Left kidney (tissue), 2 donors: ENCODE measurements around the gene ST6GAL1. TPM values are rescaled to one million over a fixed set of nuclear protein-coding genes. Genes with fewer than 3 reads are reported as not detected.
"Not testable (repeated sequence)": the region's sequence is repeated elsewhere in the genome, so short reads cannot be mapped to it uniquely, and the experiment has no call there.

Experiments
- DNase-seq: peaks from one replicate; pipeline ENCODE4 v3.0.0-alpha.2; 2013
- polyA plus RNA-seq: library from polyadenylated mRNA; unstranded; fragments of 120-200 nt; gene quantifications from one replicate; pipeline ENCODE4 v1.2.1, GENCODE V29; 2013; ENCODE audit not compliant: insufficient read length

The ST6GAL1 gene
- polyA plus RNA-seq, 1 donor, result 75.9 TPM

GRCh38 chr3:187046033-187046432 is 115.7 kb downstream of the ST6GAL1 start:
- no peak for DNase-seq

DNA sequence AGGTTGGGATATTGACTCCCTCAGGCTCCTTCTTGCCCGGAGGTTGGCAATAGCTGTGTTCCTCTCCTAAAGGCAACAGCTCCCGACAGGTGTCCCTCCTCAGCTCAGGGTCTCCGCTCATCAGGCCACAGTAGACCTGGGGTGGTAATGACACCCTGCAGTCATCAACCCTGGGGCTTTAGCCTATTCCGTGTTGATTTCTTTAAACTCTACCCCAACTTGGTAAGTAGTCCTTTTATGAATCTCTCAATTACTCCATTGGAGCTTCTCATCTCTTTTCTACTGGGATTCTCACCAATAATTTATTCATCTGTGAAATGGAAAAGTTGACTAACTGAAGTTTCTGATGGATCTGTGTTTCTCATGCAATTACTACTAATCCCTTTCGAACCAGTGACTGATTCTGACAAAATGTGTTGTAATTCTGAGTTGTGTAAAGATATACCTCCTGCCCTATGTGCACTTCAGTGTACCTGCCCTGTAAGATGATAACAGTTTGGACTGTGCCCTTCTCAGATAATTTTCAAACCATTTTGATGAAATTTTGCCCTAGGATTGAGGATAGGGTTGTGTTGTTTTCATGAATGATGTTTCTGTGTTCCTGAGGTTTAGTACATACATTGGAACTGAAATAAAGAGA is 119.3 kb downstream of the ST6GAL1 start:
- DNase-seq, result no peak

GRCh38 chr3:187051066-187051465 is 120.7 kb downstream of the ST6GAL1 start:
- DNase-seq, result no peak

- DNase-seq, result no peak
Observed at GRCh38 chr3:187051724-187052366, 121.5 kb downstream of the ST6GAL1 start.

- not testable (repeated sequence) for DNase-seq
Observed at GRCh38 chr3:187052427-187052826, 122.1 kb downstream of the ST6GAL1 start.

DNA sequence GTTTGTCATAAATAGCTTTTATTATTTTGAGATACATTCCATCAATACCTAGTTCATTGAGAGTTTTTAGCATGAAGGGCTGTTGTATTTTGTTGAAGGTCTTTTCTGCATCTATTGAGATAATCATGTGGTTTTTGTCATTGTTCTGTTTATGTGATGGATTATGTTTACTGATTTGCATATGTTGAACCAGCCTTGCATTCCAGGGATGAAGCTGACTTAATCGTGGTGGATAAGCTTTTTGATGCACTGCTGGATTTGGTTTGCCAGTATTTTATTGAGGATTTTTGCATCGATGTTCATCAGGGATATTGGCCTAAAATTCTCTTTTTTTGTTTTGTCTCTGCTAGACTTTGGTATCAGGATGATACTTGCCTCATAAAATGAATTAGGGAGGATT is 124.1 kb downstream of the ST6GAL1 start:
- DNase-seq, result not testable (repeated sequence)

- not testable (repeated sequence) for DNase-seq
Observed at GRCh38 chr3:187057803-187058202, 127.5 kb downstream of the ST6GAL1 start.

DNA sequence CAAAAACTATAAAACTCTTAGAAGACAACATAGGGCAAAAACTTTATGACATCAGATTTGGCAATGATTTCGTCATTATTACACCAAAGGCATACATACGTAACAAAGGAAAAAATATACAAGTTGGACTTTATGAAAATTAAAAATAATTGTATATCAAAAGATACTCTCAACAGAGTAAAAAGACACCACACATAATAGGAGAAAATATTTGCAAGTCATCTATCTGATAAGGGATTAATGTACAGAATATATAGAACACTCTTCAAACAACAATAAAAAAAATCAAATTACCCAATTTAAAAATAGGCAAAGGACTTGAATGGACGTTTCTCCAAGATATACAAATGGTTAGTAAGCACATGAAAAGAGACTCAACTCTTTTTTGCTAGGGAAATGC is 131.4 kb downstream of the ST6GAL1 start:
- DNase-seq, result no peak

DNA sequence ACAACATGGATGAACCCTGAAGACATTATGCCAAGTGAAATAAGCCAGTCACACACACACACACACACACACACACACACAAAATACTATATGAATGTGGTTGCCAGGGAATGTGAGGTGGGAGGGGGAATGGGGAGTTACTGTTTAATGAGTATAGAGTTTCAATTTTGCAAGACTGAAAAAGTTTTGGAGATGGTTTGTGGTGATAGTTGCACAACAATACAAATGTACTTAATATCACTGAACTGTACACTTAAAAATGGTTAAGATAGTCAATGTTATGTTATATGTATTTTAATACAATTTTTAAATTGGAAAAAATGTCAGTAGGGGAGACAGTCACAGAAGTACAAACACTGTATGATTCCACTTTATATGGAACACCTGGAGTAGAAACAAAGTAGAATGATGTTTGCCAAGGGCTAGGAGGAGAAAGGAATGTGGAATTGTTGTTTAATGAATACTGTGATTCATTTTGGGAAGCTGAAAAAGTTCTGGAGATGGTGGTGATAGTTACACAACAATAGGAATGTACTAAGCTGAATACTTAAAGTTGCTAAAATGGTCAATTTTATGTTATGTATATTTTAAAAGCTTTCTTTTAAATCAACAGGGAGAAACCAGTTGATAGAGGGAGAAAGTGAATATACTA is 132.3 kb downstream of the ST6GAL1 start:
- DNase-seq, result no peak

- no peak for DNase-seq
Observed at GRCh38 chr3:187063286-187064121, 133.2 kb downstream of the ST6GAL1 start.

DNA sequence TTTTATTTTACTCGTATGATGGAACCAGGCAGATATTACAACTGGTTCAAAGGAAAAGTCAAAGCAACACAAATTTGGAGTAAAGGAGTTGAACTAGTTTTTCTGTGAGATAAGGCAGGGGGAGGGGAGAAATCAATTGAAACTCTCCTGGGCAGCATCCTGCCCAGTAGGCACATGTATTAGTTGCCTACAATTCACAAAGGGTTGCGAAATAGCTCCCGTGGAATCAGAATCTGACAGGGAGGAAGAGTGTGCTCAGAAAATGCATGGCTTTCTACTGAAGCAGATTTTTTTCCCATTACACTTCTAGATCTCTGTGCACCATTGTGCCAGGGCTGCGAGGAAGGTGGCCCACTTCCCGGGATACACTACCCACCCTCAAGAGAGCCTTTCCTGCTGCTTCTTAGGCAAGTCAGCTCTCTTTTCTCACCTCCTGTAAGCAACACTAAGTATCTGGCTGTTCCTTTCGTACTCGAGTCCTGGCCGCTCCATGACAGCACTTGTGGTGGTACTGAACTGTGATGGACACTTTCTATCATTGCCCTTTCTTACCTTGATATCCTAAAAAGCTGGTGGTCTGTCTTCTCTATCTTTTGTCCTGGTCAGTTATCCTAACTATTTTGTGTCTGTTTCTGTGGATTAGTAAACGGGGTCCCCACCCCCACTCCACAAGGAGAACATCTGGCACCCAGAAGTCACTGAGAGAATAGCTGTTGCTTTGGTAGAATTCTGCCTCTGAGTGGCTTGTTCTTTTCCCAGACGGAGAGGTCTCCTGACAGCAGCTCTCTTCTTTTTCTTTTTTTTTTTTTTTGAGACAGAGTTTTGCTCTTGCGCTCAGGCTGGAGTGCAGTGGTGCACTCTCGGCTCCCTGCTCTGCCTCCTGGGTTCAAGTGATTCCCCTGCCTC is 134.1 kb downstream of the ST6GAL1 start:
- DNase-seq, result no peak

DNA sequence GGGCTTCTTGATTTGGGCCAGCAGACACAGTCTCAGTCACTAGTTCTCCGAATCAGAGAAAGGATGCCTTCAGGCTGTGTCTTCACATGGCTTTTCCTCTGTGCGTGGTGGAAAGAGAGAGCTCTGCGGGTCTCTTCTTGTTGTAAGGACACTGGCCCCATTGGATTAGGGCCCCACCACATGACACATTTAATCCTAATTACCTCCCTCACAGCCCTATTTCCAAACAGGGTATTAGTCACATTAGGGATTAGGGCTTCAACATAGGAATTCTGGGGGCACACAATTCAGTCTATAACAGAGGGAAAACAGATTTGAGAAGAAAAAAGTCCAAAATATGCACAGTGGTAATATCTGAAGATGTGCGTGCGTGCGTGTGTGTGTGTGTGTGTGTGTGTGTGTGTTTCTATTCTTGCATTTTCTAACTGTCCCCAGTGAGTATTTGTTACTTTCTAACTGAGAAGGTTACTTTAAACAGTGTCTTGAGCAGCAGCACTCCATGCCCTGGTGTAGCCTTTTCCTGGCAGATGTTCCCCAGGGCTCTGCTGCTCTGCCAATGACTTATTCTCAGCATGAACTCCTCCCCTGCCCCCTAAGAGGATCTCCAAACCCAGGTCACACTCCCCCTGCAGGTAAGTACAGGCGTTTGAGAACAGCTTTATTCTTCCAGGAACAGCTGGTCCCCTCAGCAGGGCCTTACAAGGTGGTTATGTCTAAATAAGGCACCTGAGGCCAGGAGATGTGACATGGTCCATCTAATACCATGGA is 136.1 kb downstream of the ST6GAL1 start:
- DNase-seq, result no peak

DNA sequence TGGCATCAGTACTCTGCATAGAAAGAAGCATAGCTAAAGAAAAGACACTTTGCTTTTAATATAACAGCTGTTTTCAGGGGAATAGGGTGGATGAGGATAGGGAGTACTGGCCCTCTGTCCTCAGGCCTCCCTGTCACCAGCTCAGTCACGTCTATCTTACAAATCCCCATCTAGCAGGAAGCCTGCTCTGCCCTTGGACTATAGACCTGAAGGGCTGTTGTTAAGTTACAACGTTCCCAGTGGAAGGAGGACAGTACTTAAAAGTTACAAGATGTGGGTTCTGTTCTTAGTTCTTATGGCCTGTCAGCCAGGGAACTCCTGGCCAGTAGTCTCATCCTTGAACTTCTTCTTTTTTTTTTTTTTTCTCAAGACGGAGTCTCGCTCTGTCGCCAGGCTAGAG is 138.5 kb downstream of the ST6GAL1 start:
- DNase-seq, result no peak

GRCh38 chr3:187069857-187070516 is 139.7 kb downstream of the ST6GAL1 start:
- DNase-seq, result no peak

- no peak for DNase-seq
Observed at GRCh38 chr3:187072102-187072501, 141.8 kb downstream of the ST6GAL1 start.

- no peak for DNase-seq
Observed at GRCh38 chr3:187072511-187072910, 142.2 kb downstream of the ST6GAL1 start.

GRCh38 chr3:187073581-187074098 is 143.3 kb downstream of the ST6GAL1 start:
- DNase-seq, result no peak

GRCh38 chr3:187074846-187075245 is 144.5 kb downstream of the ST6GAL1 start:
- DNase-seq, result no peak

- no peak for DNase-seq
Observed at GRCh38 chr3:187076297-187076696, 146.0 kb downstream of the ST6GAL1 start.

GRCh38 chr3:187077085-187077484 is 146.8 kb downstream of the ST6GAL1 start:
- DNase-seq, result no peak
